DMS 273 (cell line): ENCODE data around the gene GCNT1.
A peak's percentile ranks its signal among the peaks of the same experiment; 100 is the strongest.
"Not testable (repeated sequence)": the region's sequence is repeated elsewhere in the genome, so short reads cannot be mapped to it uniquely, and the experiment has no call there.

Experiments
- DNase-seq: peaks from one replicate; lab custom pipeline; 2025; ENCODE audit not compliant: unreplicated experiment; lab: John Stamatoyannopoulos, UW

The GCNT1 gene

GRCh38 chr9:76441551-76442322, 17.2 kb upstream of the GCNT1 start:
- no peak for DNase-seq

GRCh38 chr9:76443887-76444286, 15.1 kb upstream of the GCNT1 start:
- DNase-seq = no peak

DNA sequence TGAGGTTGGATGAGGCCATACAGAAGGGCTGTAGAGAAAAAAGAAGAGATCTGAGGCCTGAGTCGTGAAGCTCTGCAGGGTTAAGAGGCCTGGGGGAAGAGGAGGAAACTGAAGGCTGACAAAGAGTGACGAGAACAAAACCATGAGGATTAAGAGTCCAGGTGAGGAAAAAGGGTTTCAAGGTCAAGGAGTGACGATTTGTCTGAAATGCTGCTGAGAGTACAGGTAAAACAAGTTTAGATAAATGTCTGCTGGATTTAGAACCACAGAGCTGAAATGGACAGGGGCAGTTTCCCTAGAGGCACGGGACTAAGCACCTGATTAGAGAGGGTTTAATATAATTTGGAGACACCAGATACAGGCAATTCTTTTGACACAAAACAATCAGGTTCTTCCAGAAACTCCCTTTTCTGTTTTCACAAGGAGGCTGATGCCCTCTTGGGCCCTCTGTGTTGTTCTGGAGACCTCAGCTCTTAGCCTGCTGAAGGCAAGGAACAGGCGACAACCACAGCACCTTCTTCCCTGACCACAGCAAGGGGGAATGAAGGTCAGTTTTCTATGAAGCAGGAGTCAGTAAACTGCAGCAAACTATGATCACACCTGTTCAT, 14.6 kb upstream of the GCNT1 start:
- no peak for DNase-seq

DNA sequence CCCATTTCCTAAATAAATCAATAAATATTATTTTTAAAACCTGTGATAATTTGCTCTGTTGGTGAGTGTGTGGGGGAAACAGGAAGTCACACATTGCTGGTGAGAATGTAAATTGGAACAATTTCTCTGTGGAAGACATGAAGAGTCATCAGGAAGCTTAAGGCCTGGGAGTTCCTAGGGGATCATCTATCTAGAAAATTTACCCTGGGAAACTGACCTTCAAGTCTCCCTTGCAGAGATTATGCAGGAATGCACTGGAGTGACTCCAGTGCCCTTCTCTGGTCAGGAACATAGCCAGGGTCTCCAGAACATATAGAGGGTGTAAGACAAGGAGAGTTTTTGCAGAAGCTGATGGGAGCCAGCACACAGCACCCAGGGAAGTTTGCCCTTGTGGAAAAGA, 13.0 kb upstream of the GCNT1 start:
- DNase-seq = no peak

GRCh38 chr9:76448501-76448900, 10.5 kb upstream of the GCNT1 start:
- no peak for DNase-seq

- no peak for DNase-seq
Observed at GRCh38 chr9:76451234-76451633, 7.7 kb upstream of the GCNT1 start.

DNA sequence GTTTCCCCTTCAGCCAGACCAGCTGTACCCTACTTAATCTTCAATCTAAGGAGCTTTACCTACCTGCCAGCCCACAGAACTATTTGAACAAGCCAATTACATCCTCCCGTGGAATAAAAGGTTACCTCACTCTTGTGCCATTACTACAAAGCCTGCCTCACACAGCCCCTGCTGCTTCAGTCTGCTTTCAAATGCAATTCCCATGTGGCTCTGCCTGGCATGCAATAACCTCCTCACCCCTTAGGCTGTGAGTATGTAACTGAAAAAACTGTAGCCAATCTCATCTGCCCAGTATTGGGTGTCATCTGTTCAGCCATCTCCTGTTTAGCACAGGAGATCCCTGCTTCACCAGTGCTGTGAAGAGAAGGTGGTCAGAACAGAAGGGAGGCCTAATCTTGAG, 6.1 kb upstream of the GCNT1 start:
- DNase-seq = no peak

GRCh38 chr9:76453785-76454184, 5.2 kb upstream of the GCNT1 start:
- no peak for DNase-seq

GRCh38 chr9:76454311-76454710, 4.7 kb upstream of the GCNT1 start:
- no peak for DNase-seq

GRCh38 chr9:76456202-76456926, 2.6 kb upstream of the GCNT1 start:
- peak; percentile 7 for DNase-seq

- DNase-seq = peak; percentile 52
Observed at GRCh38 chr9:76459694-76460635, 983 bp downstream of the GCNT1 start.

DNA sequence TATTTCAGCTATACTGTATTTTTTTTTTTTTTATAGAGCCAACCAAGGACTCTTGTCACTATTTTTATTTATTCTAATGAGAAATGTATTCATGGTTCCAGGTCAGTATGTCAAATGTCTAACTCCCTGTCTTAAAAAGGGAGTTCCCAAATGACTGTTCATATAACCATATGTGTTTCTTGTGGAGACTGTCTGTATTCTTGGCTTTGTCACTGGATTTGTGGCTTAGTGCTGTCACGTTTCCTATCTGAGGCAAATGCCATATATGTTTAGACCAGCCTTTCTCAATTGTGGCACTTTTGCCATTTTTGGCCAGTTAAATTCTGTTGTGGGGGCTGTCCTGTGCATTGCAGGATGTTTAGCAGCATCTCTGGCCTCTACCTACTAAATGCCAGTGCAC, 3.1 kb downstream of the GCNT1 start:
- no peak for DNase-seq

- DNase-seq = no peak
Observed at GRCh38 chr9:76463211-76463610, 4.2 kb downstream of the GCNT1 start.

GRCh38 chr9:76464706-76465105, 5.7 kb downstream of the GCNT1 start:
- DNase-seq = no peak

DNA sequence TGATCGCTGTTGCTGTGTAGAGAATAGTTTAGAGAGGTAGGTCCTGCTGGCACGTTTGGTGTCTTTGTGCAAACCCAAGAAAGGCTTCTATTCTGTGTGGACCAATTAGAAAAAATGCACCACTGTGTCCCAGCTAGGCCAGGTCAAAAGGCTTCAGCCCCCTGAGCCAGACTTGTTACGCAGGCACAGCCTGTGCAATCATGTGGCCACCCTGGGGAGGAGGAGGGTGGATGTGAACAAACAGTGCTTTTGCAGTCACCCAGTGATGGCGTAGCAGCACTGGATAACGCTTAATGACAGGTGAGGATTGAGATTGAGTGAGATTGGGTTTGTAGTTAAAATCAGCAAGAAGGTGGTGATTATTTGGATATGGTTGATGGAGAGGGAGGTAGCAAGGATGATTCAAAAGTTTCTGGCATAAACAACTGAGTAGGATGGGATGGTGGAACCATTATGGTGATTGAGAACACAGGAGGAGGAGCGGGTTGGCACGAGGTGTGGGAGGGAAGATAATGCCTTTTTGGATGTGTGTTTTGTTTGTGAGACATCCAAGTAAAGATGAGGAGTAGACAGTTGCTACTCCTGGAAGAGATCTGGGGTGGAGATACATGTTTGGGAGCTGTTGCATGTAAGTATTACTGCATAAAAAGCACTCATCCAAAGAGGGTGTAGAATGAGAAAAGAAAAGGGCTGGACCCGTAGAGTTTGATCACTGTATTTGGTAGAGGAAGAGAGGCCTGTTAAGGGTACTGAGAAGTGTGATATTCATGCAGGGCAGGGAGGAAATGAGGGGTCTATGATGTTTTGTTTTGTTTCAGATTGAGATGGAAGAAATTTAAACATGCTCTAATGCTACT, 6.7 kb downstream of the GCNT1 start:
- DNase-seq = no peak

DNA sequence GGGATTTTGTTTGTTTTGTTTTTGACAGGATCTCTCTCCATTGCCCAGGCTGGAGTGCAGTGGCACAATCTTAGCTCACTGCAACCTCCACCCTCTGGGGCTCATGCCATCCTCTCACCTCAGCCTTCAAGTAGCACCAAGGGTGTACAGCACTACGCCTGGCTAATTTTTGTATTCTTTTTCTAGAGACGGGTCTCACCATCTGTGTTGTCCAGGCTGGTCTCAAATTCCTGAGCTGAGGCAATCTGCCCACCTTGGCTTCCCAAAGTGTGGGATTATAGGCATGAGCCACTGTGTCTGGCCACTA, 7.3 kb downstream of the GCNT1 start:
- no peak for DNase-seq

DNA sequence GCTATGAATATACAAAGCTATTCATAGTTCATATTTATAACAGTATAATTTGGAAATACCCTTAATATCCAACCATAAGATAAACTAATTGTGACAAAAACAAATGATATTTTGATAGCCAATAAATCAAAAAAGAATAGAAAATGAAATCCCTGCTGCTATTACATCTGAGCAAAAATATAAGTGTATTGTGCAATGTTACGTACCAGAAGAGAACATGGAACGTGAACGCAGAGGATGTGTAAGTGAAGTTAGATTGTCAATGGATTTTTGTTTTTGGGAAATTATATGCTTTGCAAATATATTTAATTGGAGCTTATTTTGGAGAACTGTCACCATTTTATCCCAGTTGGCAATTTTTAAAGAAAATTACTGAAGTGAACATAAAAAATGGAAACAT, 15.4 kb downstream of the GCNT1 start:
- no peak for DNase-seq

DNA sequence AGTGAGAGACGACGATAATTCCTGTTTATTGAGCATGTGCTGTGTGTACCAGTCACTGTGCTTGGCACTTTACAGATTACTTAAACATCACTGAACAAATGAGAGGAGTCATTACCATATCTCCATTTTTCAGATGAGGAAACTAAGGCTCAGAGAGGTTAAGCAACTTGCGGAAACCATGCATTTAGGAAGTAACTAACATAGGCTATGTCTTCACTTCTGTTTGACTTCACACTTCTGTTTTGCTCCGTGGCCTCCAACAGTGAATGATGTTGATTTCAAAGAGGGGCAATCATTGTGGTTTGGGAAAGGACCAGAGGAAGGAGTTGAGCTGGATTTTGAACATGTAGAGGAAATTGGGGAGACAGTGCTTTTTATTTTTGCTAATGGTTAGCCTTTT, 16.7 kb downstream of the GCNT1 start:
- DNase-seq = no peak

GRCh38 chr9:76477818-76478217, 18.8 kb downstream of the GCNT1 start:
- DNase-seq = not testable (repeated sequence)

- DNase-seq = no peak
Observed at GRCh38 chr9:76478226-76478625, 19.2 kb downstream of the GCNT1 start.
